ENCODE measurements around the gene TANC1.

Gene TANC1

DNA sequence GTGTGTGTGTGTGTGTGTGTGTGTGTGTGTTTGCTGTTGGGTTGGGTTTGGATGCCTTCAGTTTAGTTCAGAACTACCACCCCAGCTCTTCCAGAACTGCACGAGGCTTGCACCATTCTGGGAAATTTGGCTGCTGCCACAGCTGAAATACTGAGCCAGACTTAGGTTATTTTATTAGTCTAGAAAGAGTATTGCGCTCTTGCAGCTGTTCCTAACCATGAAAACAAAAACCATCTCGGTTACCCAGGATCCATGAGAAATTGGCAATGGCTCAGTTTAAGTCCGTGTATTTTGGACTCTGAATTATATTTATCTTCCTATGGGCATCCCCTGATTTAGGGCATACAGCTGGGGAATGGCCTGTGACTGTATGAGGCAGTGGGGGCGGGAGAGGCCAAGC lies 83.2 kb downstream of the TANC1 start:
- DNase-seq (ENCODE audit: low read depth, low spot score): no peak
- no peak overlapping the region for H3K27ac ChIP-seq

DNA sequence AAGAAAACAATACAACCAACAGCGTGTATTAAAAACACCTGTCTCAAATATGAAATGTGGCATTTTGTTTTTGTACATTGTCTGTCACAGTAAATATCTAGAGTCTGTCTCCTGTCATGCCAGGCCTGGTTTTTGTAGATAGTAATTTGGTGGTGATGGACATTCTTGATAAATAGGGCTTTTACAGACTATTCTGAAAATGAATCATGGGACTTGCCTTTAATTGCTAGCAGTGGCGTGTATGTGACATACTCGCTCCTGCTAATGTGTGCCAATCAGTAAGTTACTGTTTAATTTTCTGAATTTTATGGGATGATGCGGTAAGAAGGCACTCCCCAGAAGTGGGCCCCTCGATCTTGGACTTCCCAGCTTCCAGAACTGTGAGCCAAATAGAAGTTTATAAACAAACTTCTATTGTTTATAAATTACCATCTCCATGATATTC lies 83.7 kb downstream of the TANC1 start:
- no peak for DNase-seq (ENCODE audit: low read depth, low spot score)
- H3K27ac ChIP-seq: no peak overlapping the region

DNA sequence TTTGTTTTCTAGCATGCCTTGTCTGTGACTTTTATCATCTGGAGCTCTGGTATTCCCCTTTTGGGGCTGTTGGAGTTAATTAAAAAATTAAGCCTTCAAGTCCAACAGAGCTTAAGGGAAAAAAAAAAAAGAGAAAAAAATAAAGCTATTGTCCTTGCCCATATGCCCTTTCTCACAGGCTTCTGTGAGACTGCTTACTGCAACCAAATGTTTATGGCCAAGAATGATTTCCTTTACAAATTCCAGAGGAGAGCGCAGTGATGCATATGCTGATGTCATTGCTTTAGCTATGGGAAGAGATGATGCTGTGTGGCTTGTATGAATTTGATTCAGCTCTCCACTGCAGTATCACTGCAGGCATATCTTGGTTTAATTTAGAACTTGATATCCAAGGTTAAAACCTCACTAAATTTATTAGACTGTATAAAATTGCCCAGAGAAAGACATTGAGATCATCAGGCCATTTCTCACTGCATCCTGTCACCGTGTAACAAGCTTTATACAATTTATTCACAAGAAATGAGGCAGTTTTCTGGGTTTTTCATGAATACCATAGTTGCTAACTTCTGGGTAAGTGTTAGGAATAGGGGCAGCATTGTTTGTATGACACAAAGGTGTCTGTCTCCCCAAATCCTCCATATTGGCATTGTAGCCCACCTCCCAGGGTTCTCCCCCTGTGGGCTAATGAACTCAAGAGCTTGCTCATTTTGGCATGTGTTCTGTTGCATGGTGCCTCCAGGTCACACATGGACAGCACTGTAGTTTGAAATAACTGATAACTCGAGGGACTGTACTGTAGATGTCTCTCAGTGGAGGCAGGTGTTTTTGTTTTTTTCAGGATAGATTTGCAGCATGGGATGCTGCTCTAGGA lies 85.0 kb downstream of the TANC1 start:
- no peak overlapping the region for H3K27ac ChIP-seq

DNA sequence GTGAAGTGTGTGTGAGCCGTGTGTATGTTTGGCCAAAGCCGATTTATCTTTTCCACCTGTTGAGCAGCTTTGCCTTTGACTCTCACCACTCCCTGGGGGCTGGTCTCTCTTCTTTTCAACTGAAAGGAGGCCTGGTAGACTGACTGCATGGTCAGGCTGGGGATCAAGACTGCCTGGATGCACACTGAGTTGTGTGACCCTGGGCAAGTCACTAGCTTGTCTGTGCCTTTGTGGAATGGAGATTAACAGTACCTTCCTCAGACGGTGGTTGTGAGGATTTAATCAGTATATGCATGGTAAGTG lies 85.5 kb downstream of the TANC1 start:
- no peak for DNase-seq (ENCODE audit: low read depth, low spot score)
- no peak overlapping the region for H3K27ac ChIP-seq

More for the DNA sequence above, 85.0 kb downstream of the TANC1 start:
- no peak for DNase-seq (ENCODE audit: low read depth, low spot score)

DNA sequence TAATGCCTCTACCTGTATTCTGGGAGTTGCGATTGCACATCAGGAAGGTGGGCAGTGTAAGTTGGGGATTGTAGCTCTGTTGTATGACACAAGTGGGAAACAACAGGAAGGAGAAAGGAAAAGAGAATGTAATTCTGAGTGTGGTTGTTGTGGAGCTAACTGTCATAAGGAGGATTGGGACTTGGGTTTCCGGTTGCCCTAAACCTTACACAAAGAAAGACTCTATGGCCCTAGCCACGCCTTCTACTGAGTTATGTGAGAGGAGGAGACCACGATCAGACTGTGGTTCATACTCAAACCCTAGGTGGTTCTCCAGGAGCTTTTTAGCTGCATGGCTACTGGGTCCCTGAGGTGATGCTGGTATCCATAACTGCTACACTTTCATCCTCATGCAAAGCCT lies 86.5 kb downstream of the TANC1 start:
- DNase-seq (ENCODE audit: low read depth, low spot score): no peak
- H3K27ac ChIP-seq: no peak overlapping the region

DNA sequence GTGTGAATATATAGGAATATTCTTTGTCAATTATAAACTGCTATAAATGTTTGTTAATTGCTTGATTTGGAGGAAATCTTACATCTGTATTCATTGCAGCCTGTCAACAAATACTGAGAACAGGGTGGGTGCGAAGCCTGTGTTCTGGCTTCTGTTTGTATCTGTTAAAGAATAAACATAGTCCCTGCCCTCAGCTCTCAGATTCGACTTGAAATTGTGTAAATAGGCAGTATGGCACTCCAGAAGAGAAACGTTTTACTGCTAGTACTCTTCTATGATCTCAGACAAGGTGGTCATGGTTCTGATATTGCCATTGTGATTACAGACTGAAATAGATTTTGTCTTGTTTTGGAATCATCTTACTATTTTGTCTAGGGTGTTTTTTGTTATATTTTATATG lies 92.1 kb downstream of the TANC1 start:
- no peak for DNase-seq (ENCODE audit: low read depth, low spot score)
- H3K27ac ChIP-seq: no peak overlapping the region

DNA sequence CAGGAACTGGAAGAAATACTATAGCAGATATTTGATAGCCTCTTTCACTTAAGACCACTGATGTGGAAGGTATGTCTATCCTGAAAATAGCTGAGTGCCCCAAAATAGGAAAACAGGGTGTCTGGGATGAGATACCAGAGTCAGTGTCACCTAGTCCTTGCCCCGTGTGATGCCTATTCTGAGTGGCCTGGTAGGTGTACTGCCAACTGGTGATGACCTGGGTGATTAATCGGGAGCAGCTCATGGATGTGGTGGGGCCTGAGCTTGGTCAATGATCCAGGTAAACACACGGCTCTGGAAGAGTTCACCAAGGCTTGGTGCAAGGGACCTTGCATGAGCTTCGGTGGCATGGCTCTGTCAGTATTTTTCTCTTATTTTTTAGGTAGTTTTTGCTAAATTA lies 95.2 kb downstream of the TANC1 start:
- H3K27ac ChIP-seq: peak overlapping the region; percentile 66
- no peak for DNase-seq (ENCODE audit: low read depth, low spot score)

DNA sequence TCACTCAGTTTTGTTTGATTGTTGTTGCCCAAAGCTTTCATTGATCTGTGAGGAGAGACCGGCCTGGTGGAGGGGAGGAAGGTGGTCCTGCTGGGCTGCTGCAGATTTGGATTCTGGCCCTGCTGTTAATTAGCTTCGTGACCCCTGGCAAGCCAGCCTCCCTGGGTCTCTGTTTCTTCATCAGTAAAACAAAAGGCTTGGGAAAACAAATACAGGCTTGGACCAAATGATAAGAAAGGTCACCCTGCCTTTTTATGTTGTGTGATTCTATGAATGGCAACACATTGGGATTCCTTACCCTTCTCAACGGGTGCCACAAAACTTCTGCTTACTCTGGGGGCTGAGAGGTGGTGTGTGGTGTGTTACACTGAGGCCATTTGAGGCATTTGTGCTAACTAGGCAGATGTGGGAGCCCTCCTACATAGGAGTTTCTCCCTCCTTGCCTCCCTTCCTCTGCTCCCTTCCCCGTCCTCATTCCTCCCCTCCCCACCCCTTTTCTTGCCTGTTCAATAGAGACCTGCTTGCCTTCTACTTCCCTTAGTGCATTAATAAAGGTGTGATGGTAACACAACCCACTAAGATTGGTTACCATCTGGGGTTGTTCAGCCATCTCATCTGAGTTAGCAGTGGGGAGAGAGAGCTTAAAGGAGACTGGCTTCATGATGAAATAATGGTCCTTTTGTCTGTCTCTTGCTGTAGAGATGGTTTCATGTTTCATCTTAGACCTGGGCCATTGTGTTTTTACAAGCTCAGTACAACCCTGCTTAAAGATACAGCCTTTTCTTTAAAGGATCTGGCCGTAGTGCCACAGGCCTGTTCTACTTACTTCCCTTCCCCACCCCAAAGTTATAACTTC lies 96.2 kb downstream of the TANC1 start:
- peak overlapping the region; percentile 66 for H3K27ac ChIP-seq
- no peak for DNase-seq (ENCODE audit: low read depth, low spot score)

DNA sequence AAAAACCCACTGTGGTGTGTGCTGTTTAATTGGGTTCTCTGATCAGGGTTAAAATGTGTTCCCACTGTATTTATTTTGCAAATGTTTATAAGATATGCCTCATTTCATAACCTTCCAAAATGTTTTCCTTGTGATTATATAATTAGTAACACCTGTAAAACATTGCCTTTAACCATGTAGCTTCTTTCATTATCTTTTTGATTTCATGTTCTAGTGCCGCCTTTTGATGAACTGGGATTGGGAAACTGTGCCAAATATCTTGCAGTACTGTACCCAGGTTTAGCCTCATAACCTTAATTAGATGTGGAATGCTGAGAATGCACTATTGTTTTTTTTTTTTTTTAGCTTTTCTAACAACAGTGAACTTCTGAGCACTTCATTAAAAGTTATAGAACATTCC lies 96.9 kb downstream of the TANC1 start:
- peak overlapping the region; percentile 66 for H3K27ac ChIP-seq

DNA sequence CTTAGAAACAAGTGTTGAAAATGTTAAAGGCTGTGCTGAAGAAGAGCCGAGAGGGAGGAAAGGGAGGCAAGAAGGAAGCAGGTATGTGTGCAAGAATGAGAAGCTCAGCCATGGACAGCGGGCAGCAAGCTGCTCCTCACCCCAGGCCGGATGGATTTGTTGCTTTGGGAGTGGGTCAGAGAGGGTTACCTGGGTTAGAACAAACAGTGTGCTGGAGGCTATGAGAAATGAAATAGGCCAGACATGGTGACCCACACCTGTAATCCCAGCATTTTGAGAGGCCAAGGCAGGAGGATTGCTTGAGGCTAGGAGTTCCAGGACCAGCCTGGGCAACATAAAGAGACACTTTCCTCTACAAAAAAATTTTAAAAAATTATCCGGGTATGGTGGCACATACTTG lies 97.5 kb downstream of the TANC1 start:
- peak overlapping the region; percentile 66 for H3K27ac ChIP-seq

More for the DNA sequence above, 96.9 kb downstream of the TANC1 start:
- DNase-seq (ENCODE audit: low read depth, low spot score): no peak

DNA sequence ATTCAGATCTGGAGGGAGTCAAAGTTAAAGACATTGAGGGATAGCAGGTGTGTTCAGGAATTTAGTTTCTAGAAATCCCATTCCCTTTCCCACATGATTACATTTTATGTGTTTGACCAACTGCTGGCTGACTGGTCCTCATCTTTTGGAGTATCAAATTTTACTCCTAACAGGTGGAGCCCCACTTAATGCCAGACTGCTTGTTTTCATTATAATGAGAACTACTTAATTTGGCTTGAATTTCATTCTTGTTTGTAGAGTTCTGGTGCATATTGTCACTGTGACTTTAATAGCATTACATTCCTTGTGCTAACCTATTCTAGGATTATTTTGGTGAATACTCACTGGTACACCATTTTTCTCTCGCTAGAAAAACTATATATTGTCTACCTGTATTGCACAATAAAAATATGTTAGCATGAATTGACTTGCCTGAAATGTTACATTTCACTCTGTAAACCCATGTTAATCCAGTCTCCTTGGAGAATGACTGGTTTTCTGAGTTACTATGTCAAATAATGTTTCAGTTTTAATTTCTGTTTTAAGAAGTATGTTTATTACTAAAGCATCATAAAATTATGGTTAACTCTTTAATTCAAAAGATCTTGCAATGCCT lies 98.2 kb downstream of the TANC1 start:
- no peak for DNase-seq (ENCODE audit: low read depth, low spot score)
- H3K27ac ChIP-seq: peak overlapping the region; percentile 66

More for the DNA sequence above, 97.5 kb downstream of the TANC1 start:
- DNase-seq (ENCODE audit: low read depth, low spot score): no peak

DNA sequence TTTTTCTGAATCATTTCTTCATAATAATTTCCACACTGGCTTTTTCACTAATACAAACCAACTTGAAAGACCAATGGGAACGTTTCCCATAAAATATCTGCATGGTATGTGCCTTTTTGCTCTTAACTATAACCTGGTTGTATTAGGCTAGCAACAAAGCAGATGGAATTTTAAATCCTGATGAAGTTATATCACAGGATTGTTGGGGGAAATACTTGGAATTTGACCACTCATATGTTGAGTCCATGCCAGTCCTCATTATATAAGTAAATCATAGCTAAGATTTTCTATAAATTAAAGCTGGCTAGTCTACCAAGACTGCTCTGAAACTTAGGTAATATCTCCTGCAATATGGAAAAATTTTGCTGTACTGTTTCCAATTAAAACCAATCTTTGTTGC lies 99.5 kb downstream of the TANC1 start:
- DNase-seq (ENCODE audit: low read depth, low spot score): no peak
- no peak overlapping the region for H3K27ac ChIP-seq

DNA sequence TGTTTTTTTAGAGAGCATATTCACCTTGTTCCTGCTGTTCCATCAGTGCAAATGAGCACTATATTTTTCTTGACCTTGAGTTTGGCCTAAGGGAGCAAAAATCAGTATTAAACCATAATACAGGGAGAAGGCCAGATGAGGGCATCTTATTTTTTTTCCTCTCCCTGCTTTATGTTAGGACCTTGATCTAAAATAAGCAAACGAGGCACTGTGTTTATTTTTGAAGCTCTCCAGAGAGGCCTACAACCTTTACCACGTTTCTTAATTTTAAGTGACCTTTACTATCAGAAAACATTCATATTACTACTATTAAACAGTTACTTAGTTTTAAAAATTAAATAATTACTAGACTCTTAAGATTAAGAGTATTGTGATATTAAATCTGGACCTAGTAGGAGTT lies 100.8 kb downstream of the TANC1 start:
- peak overlapping the region; percentile 30 for H3K27ac ChIP-seq
- DNase-seq (ENCODE audit: low read depth, low spot score): no peak

DNA sequence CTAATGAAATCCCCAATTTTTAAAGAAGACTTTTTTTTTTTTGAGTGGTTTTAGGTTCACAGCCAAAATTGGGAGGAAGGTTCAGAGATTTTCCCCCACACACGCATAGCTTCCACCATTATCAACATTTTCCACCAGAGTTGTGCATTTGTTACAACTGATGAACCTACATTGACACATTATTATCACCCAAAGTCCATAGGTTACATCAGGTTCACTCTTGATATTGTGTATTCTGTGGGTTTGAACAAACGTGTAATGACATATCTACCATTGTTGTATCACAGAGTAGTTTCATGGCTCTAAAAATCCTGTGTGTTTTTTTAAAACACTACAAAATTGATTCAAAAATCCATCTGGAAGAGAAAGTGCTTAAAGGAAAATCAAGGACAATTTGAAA lies 101.8 kb downstream of the TANC1 start:
- DNase-seq (ENCODE audit: low read depth, low spot score): no peak
- H3K27ac ChIP-seq: peak overlapping the region; percentile 30

DNA sequence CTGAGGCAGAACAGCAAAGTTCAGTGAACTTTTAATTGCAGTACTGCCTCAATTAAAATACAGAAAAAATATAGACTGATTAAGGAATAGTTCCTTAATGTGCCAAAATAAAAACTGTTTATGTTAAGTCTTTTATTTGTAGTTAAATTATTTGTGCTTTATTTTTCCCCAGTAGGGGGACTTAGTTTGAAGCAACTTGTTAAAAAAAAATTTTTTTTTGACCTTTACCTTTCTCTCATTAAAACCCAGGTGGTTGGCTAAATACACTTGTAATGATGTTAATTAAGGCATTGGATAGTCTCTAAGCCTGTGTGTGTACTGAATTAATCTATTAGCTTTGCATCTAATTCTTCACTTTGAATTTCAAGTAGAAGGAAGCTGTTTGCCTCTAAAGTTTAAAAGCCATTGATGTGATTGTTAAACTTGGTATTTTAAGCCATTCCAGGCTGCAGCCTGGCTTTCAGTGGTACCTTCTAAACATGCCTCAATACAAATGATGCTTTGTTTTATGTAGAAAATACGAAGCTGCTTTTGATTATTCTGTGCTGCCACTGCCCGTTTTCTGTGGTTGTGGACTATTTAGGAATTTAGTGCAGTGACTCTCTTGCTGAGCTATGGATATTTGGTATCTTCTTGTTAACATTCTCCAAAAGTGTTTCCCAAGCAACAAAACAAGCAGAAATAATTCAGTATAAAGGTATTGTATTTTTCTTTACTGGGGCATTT lies 102.9 kb downstream of the TANC1 start:
- no peak overlapping the region for H3K27ac ChIP-seq
- no peak for DNase-seq (ENCODE audit: low read depth, low spot score)

DNA sequence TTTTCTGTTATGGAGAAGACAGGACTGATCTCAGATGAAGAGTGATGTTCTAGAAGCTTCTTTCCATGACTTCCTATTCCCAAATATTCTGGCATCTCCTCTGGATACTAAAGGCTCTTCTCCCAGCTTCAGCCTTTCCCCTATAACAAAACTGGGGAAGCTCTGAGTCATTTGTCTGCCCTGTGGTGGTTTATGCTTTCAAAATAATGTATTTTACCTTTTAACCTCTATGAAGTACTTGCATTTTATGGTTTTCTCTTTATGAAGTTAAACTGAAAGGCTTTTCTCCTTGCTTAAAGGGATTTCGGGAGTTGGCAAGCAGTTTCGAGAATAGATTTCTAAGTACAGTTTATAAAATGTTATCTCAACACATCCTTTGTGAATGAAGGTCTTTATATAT lies 104.4 kb downstream of the TANC1 start:
- no peak for DNase-seq (ENCODE audit: low read depth, low spot score)
- peak overlapping the region; percentile 75 for H3K27ac ChIP-seq

DNA sequence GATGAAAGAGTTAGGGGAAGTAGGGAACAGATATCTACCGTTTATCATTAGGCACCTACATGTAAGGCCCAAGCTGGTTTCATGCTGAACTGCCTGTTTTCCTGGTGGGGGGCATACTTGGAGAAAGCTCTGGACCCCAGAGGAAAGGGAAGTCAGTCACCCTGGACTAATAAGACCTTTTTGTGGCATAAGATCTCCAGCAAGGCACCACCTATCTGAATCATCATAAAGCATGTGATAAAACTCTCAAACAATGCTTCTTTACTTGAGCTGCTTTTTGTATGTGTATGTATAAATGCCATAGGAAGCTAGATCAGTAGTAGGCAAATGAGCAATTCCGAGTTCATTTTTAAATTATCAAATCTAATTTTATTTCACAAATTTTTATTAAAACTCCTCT lies 104.8 kb downstream of the TANC1 start:
- no peak for DNase-seq (ENCODE audit: low read depth, low spot score)

DNA sequence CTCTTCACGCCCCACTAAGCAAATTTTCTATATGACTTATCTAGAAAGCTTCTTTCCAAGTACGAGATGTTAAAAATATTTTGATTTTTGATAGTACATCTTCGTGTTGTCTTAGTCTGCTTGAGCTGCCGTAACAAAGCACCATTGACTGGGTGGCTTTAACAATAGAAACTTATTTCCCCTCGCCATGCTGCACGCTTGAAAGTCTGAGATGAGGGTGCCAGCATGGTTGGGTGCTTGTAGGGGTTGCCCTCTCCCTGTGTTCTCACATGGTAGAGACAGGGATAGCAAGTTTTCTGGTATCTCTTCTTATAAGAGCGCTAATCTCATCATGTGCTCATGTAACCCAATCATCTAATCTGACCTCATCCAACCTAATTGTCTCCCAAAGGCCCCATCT lies 106.2 kb downstream of the TANC1 start:
- no peak for DNase-seq (ENCODE audit: low read depth, low spot score)
- no peak overlapping the region for H3K27ac ChIP-seq

More for the DNA sequence above, 104.8 kb downstream of the TANC1 start:
- H3K27ac ChIP-seq: peak overlapping the region; percentile 75

DNA sequence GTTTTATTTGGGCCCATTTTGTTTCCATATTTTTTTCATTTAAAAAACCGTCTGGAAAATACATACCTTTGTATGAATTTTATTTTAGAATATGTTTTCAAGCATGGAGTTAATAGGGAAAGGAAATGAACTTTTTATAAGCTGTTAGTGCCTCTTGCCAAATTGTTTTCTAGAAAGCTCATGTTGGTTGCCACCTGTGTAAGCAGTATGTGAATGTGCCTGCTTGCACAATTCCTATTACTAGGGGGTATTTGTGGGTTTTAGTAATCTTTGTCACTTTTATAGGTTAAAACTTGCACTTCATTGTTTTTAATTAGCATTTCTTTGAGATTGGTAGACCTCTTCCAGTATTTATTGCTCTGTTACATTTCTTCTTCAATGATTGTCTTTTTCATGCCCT lies 107.3 kb downstream of the TANC1 start:
- DNase-seq (ENCODE audit: low read depth, low spot score): no peak
- no peak overlapping the region for H3K27ac ChIP-seq

DNA sequence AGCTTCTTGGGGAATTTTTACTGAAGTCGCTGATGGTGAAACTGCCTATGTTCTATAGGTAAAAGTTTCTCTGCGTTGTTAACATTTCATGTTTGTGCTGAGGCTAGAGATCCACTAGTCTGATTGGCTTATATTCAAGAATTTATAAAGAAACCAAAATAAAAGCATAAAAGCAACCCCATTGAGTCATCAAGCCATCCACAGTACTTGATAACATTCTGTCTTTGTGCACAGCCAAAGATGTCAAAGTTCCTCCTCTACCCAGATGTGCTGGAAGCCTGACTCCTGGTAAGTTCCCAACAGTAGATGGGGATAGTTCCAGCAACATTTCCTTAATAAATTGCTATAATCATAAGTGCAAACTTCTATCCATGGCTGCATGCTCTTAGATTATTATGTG lies 107.8 kb downstream of the TANC1 start:
- DNase-seq (ENCODE audit: low read depth, low spot score): no peak
- H3K27ac ChIP-seq: no peak overlapping the region
